ENCODE results near the gene TMEM53.
"Not testable (repeated sequence)": the region's sequence is repeated elsewhere in the genome, so short reads cannot be mapped to it uniquely, and the experiment has no call there.

Gene TMEM53

GRCh38 chr1:44672254-44672955, 1.9 kb downstream of the TMEM53 start:
- no peak for DNase-seq

- no peak for DNase-seq
These were observed 3.3 kb downstream of the TMEM53 start for GRCh38 chr1:44670751-44671640.

- DNase-seq = not testable (repeated sequence)
These were observed 7.6 kb downstream of the TMEM53 start for GRCh38 chr1:44666719-44667118.

GRCh38 chr1:44664730-44665370, 9.4 kb downstream of the TMEM53 start:
- DNase-seq = no peak

- DNase-seq = no peak
These were observed 10.9 kb downstream of the TMEM53 start for GRCh38 chr1:44663417-44663816.

GRCh38 chr1:44662683-44663030, 11.6 kb downstream of the TMEM53 start:
- no peak for DNase-seq

GRCh38 chr1:44661781-44662682, 12.2 kb downstream of the TMEM53 start:
- no peak for DNase-seq

GRCh38 chr1:44660176-44660575, 14.1 kb downstream of the TMEM53 start:
- DNase-seq = no peak

GRCh38 chr1:44659566-44659965, 14.7 kb downstream of the TMEM53 start:
- no peak for DNase-seq

- DNase-seq = peak; percentile 28
These were observed 18.7 kb downstream of the TMEM53 start for GRCh38 chr1:44655609-44656008.

GRCh38 chr1:44654621-44655187, 19.6 kb downstream of the TMEM53 start:
- DNase-seq = no peak

GRCh38 chr1:44653107-44653964, 20.9 kb downstream of the TMEM53 start:
- no peak for DNase-seq

GRCh38 chr1:44652445-44653106, 21.7 kb downstream of the TMEM53 start:
- DNase-seq = peak; percentile 93

- no peak for DNase-seq
These were observed 23.2 kb downstream of the TMEM53 start for GRCh38 chr1:44651069-44651468.

GRCh38 chr1:44650159-44650831, 24.0 kb downstream of the TMEM53 start:
- DNase-seq = peak; percentile 72

GRCh38 chr1:44649788-44650158, 24.5 kb downstream of the TMEM53 start:
- no peak for DNase-seq

GRCh38 chr1:44648529-44649250, 25.6 kb downstream of the TMEM53 start:
- no peak for DNase-seq

GRCh38 chr1:44647896-44648295, 26.4 kb downstream of the TMEM53 start:
- DNase-seq = no peak
